PC-3 (cell line): ENCODE results near the gene C3orf52. TPM values are rescaled to one million over a fixed set of nuclear protein-coding genes. Genes with fewer than 3 reads are reported as not detected.

Source experiments
- ATAC-seq: fragments of 200-7000 bp; cut with Tn5 transposase; 2 replicates; pipeline ENCODE4 v1.9.1; 2020; ENCODE audit warnings: mild to moderate bottlenecking, moderate library complexity
- BruUV-seq: library from RNA; stranded (reverse); fragments of 400-500 nt; replicated peaks from 2 replicates; lab custom pipeline; 2021; lab: Mats Ljungman, UMichigan
- CTCF ChIA-PET: fragments of 300-600 bp; sonication (Branson Sonifier 250); formaldehyde crosslinking; loops from one replicate; lab custom pipeline; 2022; ENCODE audit warnings: antibody characterized with exemption; lab: Charles Lee
- POLR2A ChIA-PET: fragments of 300-600 bp; sonication (Branson Sonifier 250); formaldehyde crosslinking; loops from one replicate; lab custom pipeline; 2022; ENCODE audit warnings: antibody characterized with exemption; ENCODE audit not compliant: unreplicated experiment; lab: Charles Lee
- DNase-seq: peaks from one replicate; pipeline ENCODE4 v3.0.0-alpha.2; 2015
- H2AFZ ChIP-seq: fragments of 300-600 bp; sonication (generic); 2 replicates; pipeline ENCODE4 v1.6.0; 2016; ENCODE audit warnings: antibody characterized with exemption, low read length
- H3F3A ChIP-seq: fragments of 300-600 bp; sonication (generic); one replicate; pipeline ENCODE4 v1.6.0; 2017; ENCODE audit warnings: antibody characterized with exemption, low read length, control low read depth, mild to moderate bottlenecking; ENCODE audit not compliant: unreplicated experiment
- H3K27ac ChIP-seq: fragments of 300-600 bp; sonication (generic); 2 replicates; pipeline ENCODE4 v1.5.1; 2016; ENCODE audit warnings: mild to moderate bottlenecking, low read length
- H3K27me3 ChIP-seq: fragments of 300-600 bp; sonication (generic); 2 replicates; pipeline ENCODE4 v1.6.1; 2016; ENCODE audit warnings: low read length, mixed read lengths
- H3K36me3 ChIP-seq: fragments of 300-600 bp; sonication (generic); 2 replicates; pipeline ENCODE4 v1.6.1; 2016; ENCODE audit warnings: low read depth, mixed run types, low read length, mixed read lengths
- H3K4me1 ChIP-seq: fragments of 300-600 bp; sonication (generic); 2 replicates; pipeline ENCODE4 v1.5.1; 2016; ENCODE audit warnings: low read length; ENCODE audit not compliant: insufficient read depth
- H3K4me2 ChIP-seq: fragments of 300-600 bp; sonication (generic); 2 replicates; pipeline ENCODE4 v1.6.0; 2016; ENCODE audit warnings: low read length
- H3K4me3 ChIP-seq: fragments of 300-600 bp; sonication (generic); 2 replicates; pipeline ENCODE4 v1.5.1; 2016; ENCODE audit warnings: mild to moderate bottlenecking, low read length, mixed read lengths
- H3K79me2 ChIP-seq: fragments of 300-600 bp; sonication (generic); 2 replicates; pipeline ENCODE4 v1.6.1; 2017; ENCODE audit warnings: low read length, mixed read lengths
- H3K9ac ChIP-seq: fragments of 300-600 bp; sonication (generic); 2 replicates; pipeline ENCODE4 v1.6.0; 2016; ENCODE audit warnings: mild to moderate bottlenecking, low read length
- H3K9me2 ChIP-seq: fragments of 300-600 bp; sonication (generic); replicated peaks from 2 replicates; pipeline ENCODE4 v1.6.1; 2016; ENCODE audit warnings: mixed run types, low read length, mixed read lengths
- H3K9me3 ChIP-seq: fragments of 300-600 bp; sonication (generic); 2 replicates; pipeline ENCODE4 v1.6.1; 2016; ENCODE audit warnings: low read length, mixed read lengths
- H4K20me1 ChIP-seq: fragments of 300-600 bp; sonication (generic); 2 replicates; pipeline ENCODE4 v1.6.1; 2016; ENCODE audit warnings: low read length, mixed read lengths
- CTCF ChIP-seq: fragments of 300-600 bp; sonication (generic); conservative IDR thresholded peaks from 2 replicates; pipeline ENCODE4 v1.5.1; 2017; ENCODE audit warnings: antibody characterized with exemption, low read depth, mild to moderate bottlenecking, low read length
- EZH2 ChIP-seq: fragments of 300-600 bp; sonication (generic); IDR thresholded peaks from one replicate; pipeline ENCODE4 v1.6.1; 2017; ENCODE audit warnings: antibody characterized with exemption, mild to moderate bottlenecking, low read length; ENCODE audit not compliant: unreplicated experiment
- EZH2phosphoT487 ChIP-seq: fragments of 300-600 bp; sonication (generic); IDR thresholded peaks from 2 replicates; pipeline ENCODE4 v1.6.1; 2018; ENCODE audit warnings: mild to moderate bottlenecking, antibody characterized with exemption, low read length, borderline replicate concordance
- intact Hi-C: fragments of 100-400 bp; cut with micrococcal nuclease; formaldehyde crosslinking; loops from 2 replicates; pipeline ENCODE4 v1.9.0; 2023
- total RNA-seq: library from RNA; depleted of rRNA; stranded (reverse); fragments of >200 nt; gene quantifications from 2 replicates; pipeline ENCODE4 v1.2.3, GENCODE V29; 2014

C3orf52 gene
- total RNA-seq, 1 experiment from 2014 or later: 16.7 TPM

GRCh38 chr3:112121577-112122547, 35.7 kb downstream of the C3orf52 start:
- ATAC-seq: no peak

GRCh38 chr3:112122870-112123269, 36.7 kb downstream of the C3orf52 start:
- peaks cover 9% of the 10 kb centered on the region; the same call in 1 of the 2 replicates for H3K36me3 ChIP-seq
- no peak overlapping the region for H3K9ac ChIP-seq
- H3F3A ChIP-seq: no peaks in the 10 kb centered on the region
- H3K4me3 ChIP-seq: no peak overlapping the region
- no peak for TF ChIP-seq CTCF
- TF ChIP-seq EZH2phosphoT487: no peak
- TF ChIP-seq EZH2: no peak
- H3K79me2 ChIP-seq: no peaks in the 10 kb centered on the region
- H3K4me2 ChIP-seq: no peak overlapping the region
- H3K27ac ChIP-seq: no peak overlapping the region
- ChIA-PET POLR2A (no interaction called here), CTCF (no interaction called here)
- no peak for ATAC-seq
- H3K4me1 ChIP-seq: no peaks in the 10 kb centered on the region
- no peaks in the 10 kb centered on the region for H3K27me3 ChIP-seq
- no TSS peak for BruUV-seq
- intact Hi-C loops: no loop called here
- no peaks in the 10 kb centered on the region for H3K9me3 ChIP-seq
- H3K9me2 ChIP-seq: no peaks in the 10 kb centered on the region
- no peak overlapping the region for H2AFZ ChIP-seq
- H4K20me1 ChIP-seq: no peaks in the 10 kb centered on the region
- no peak for DNase-seq

More at GRCh38 chr3:112121577-112122547, 35.7 kb downstream of the C3orf52 start:
- H3K27me3 ChIP-seq: no peaks in the 10 kb centered on the region
- ChIA-PET CTCF (interaction anchor here (1.2 kb wide), 1 partner anchor 10 kb away, joined by 4 read pairs; no protein-coding TSS in a partner anchor), POLR2A (no interaction called here)
- intact Hi-C loops: no loop called here
- TF ChIP-seq EZH2: no peak
- TF ChIP-seq CTCF: no peak
- TF ChIP-seq EZH2phosphoT487: no peak
- no peaks in the 10 kb centered on the region for H3K9me3 ChIP-seq
- peaks cover 14% of the 10 kb centered on the region; the same call in 1 of the 2 replicates for H3K36me3 ChIP-seq
- DNase-seq: no peak
- H3F3A ChIP-seq: no peaks in the 10 kb centered on the region
- H3K79me2 ChIP-seq: no peaks in the 10 kb centered on the region
- no TSS peak for BruUV-seq
- H3K9me2 ChIP-seq: no peaks in the 10 kb centered on the region
- no peak overlapping the region for H2AFZ ChIP-seq
- H4K20me1 ChIP-seq: no peaks in the 10 kb centered on the region
- H3K4me2 ChIP-seq: no peak overlapping the region
- no peaks in the 10 kb centered on the region for H3K4me1 ChIP-seq
- H3K27ac ChIP-seq: no peak overlapping the region
- H3K4me3 ChIP-seq: no peak overlapping the region
- no peak overlapping the region for H3K9ac ChIP-seq
